Activated naive CD4-positive, alpha-beta T cell treated with anti-CD3 and anti-CD28 coated beads, Interleukin-2, amount 50 U/mL, for 24 hours (primary cell): Measurements from ENCODE around the gene DNAJB13.

ENCODE experiments used
- H3K27ac Mint-ChIP-seq: one replicate; pipeline ENCODE4 v1.8.0; 2021; ENCODE audit warnings: mild to moderate bottlenecking, mixed read lengths
- H3K27me3 Mint-ChIP-seq: one replicate; pipeline ENCODE4 v1.8.0; 2021; ENCODE audit warnings: mixed read lengths
- H3K36me3 Mint-ChIP-seq: one replicate; pipeline ENCODE4 v1.8.0; 2021; ENCODE audit warnings: mixed read lengths
- H3K4me1 Mint-ChIP-seq: one replicate; pipeline ENCODE4 v1.8.0; 2021; ENCODE audit warnings: mixed read lengths
- H3K4me3 Mint-ChIP-seq: one replicate; pipeline ENCODE4 v1.8.0; 2021; ENCODE audit warnings: mild to moderate bottlenecking, mixed read lengths
- H3K9me3 Mint-ChIP-seq: one replicate; pipeline ENCODE4 v1.8.0; 2021; ENCODE audit warnings: mixed read lengths

DNAJB13 gene

DNA sequence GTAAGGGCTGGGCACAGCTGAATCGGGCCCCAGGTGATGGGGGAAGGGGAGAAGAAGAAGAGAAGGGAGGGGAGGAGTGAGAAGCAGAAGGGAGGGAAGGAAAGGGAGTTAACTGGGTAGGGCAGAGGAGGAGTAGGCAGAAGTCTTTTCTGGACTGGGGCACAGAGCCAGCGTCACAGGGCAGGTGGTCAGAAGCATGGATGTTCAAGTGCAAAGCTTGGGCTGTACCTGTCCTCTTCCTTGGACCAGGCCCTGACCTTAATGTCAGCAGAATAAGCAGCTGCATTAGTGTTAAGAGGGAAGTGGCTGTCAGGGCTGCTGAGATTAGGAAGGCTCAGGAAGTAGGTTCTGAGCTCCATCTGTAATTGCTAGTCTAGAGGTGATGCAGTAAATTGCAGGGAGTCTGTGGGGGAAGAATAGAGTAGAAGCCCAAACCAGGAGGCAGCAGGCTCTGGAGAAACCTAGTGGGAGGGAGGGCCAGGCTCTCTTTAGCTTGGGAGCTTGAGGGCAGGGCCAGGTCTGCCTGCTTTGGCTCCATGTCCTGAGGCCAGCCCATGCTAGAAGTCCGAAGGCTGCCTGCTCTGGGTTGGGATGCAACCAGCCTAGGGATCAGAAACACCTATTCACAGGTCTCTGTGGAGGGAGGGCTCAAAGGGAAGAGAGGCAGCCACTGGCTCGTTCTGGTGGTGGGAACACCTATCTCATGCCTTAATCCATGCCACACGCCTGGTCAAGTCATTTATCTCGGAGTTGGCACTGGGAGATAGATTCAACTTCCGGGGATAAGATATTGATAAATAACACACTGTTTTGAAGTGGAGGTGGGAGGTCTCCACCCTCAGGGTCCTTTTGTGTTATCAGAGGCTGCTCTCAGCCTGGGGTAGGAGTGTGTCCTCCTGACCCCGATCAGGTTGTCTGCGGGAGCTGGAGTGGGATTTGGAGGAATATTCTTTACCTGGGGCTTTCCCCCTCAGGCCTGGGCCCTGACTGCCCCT lies 59.8 kb downstream of the DNAJB13 start:
- Mint-ChIP-seq H3K27me3 (no peaks in the 10 kb centered on the region), H3K36me3 (peaks cover 2% of the 10 kb centered on the region), H3K4me1 (peaks cover 91% of the 10 kb centered on the region), H3K9me3 (no peaks in the 10 kb centered on the region), H3K27ac (peak overlapping the region; percentile 92), H3K4me3 (peak overlapping the region; percentile 65)

- H3K4me3 Mint-ChIP-seq, result peak overlapping the region; percentile 65
- H3K4me1 Mint-ChIP-seq, result peaks cover 90% of the 10 kb centered on the region
- peak overlapping the region; percentile 92 for H3K27ac Mint-ChIP-seq
- no peaks in the 10 kb centered on the region for H3K27me3 Mint-ChIP-seq
- H3K36me3 Mint-ChIP-seq, result peaks cover 7% of the 10 kb centered on the region
- no peaks in the 10 kb centered on the region for H3K9me3 Mint-ChIP-seq
These were observed 60.7 kb downstream of the DNAJB13 start for GRCh38 chr11:74011360-74012073.

DNA sequence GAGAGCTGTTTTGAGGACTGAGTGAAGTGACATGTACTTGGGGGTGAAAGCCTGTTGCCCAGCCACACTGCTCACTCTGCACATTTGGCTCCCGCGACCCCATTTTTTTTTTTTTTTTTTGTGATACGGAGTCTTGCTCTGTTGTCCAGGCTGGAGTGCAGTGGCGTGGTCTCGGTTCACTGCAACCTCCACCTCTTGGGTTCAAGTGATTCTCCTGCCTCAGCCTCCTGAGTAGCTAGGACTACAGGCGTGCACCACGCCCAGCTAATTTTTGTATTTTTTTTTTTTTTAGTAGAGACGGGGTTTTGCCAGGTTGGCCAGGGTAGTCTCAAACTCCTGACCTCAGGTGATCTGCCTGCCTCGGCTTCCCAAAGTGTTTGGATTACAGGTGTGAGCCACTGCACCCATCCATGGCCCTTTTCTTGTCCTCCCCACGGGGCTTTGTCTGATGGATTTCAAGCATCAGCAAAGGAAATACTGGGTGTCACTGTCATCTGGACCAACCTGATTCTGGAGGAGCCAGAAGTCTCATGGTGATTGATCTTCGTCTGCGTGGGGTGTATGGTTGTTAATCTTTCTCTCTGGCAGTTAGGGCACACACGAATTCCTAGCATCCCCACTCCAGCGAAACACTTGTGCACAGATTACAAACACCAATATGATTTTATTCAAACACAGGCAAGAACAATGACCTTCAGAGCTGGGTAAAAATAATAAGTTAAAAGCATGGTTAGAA lies 61.4 kb downstream of the DNAJB13 start:
- Mint-ChIP-seq H3K4me1 (peaks cover 91% of the 10 kb centered on the region), H3K27ac (peak overlapping the region; percentile 35), H3K9me3 (no peaks in the 10 kb centered on the region), H3K4me3 (peak overlapping the region; percentile 64), H3K36me3 (peaks cover 14% of the 10 kb centered on the region), H3K27me3 (no peaks in the 10 kb centered on the region)

DNA sequence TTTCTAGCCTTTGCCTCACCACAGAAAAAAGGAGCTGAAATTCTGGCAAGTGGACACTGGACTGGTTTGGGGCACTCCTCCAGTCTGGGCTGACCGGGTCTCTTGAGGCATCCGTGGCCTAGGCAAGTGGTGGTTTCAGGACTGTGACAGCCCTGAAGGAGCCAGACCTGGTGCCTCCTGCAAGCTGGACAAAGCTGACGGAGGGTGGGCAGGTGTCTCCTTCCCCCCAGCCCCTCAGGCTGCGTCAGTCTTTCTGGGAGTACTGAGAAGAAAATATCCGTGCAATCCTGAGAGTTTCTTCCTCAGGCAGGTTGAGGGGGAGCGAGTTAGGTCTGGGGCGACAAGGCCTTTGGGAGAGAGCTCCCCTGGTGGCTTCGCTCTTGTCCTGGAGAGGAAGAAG lies 62.3 kb downstream of the DNAJB13 start:
- peaks cover 14% of the 10 kb centered on the region for H3K36me3 Mint-ChIP-seq
- no peak overlapping the region for H3K4me3 Mint-ChIP-seq
- no peak overlapping the region for H3K27ac Mint-ChIP-seq
- peaks cover 83% of the 10 kb centered on the region for H3K4me1 Mint-ChIP-seq
- H3K27me3 Mint-ChIP-seq, result no peaks in the 10 kb centered on the region
- H3K9me3 Mint-ChIP-seq, result no peaks in the 10 kb centered on the region

DNA sequence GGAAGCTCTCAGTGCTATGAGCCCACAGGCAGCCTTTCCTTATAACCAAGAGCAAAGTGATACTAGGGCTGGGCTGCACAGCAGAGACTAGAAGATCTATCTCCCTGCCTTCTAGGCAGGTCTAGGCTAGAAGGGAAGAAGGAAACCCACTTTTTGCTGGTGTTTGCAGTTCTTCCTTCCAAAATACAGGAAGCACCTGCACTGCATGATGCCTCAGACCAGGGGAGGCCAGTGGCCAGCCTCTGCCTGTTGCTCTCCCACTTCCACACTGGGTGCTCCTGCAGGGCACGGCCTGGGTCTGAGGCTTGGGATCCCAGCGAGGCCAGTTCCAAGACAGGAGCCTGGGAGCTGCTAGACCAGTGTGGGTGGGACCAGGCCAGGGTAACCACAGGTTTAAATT lies 64.1 kb downstream of the DNAJB13 start:
- Mint-ChIP-seq H3K36me3 (peaks cover 14% of the 10 kb centered on the region), H3K4me1 (peaks cover 68% of the 10 kb centered on the region), H3K4me3 (no peak overlapping the region), H3K9me3 (no peaks in the 10 kb centered on the region), H3K27ac (peak overlapping the region; percentile 59), H3K27me3 (no peaks in the 10 kb centered on the region)

- H3K27ac Mint-ChIP-seq, result peak overlapping the region; percentile 1
- no peaks in the 10 kb centered on the region for H3K9me3 Mint-ChIP-seq
These were observed 65.3 kb downstream of the DNAJB13 start for GRCh38 chr11:74015919-74016684.

DNA sequence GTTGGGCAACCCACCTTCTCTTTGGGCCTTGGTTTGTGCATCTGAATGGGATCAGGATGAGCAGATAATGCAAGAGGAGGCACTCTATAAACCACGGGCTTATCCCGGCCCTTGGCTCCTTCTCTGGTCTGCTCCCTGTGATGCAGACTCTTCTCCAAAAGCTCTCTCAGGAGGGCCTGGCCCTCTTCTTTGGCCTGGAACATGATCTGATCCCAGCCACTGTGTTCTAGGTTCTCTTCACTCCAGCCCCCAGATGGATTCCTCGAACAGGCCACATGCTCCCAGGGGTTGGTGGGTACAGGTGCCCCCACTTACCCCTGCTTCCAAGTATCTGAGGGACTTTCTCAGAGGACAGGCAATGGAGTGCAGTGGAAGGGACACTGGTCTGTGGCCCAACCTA lies 66.8 kb downstream of the DNAJB13 start:
- Mint-ChIP-seq H3K9me3 (no peaks in the 10 kb centered on the region), H3K4me3 (no peak overlapping the region), H3K36me3 (peaks cover 14% of the 10 kb centered on the region), H3K4me1 (peaks cover 41% of the 10 kb centered on the region), H3K27me3 (no peaks in the 10 kb centered on the region), H3K27ac (no peak overlapping the region)

More at GRCh38 chr11:74015919-74016684, 65.3 kb downstream of the DNAJB13 start:
- no peaks in the 10 kb centered on the region for H3K27me3 Mint-ChIP-seq
- peaks cover 56% of the 10 kb centered on the region for H3K4me1 Mint-ChIP-seq
- H3K36me3 Mint-ChIP-seq, result peaks cover 14% of the 10 kb centered on the region
- no peak overlapping the region for H3K4me3 Mint-ChIP-seq

DNA sequence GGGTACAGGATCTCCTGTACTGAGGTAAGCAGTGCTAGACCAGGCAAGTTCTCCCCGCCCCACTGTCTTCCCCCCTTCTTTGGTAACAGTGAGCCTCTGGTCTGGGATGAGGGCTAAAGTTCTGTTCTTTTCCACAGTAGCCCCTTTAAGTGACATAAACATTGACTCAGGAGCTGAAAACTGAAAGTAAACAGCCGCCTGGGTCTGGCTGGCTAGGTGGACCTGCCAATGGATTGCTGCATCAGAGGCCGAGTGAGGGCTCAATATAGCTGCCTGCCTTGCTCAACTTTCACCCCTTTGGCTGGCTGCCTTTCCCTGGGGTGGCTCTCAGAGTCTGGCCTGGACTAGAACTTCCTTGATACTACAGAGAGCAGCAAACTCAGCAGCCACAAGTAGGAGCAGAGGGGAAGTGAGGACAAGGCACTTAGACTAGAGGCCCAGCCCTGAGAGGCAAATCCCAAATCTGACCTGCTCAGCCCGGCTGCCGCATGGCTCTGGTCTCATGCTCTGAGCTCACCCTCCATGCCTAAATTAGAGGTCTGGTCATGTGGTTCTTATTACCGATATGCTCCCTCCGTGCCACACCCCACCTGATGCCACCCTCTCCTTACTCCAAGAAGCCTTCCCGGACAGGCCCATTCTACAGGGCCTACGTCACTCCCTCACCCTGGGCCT lies 67.6 kb downstream of the DNAJB13 start:
- H3K4me3 Mint-ChIP-seq, result no peak overlapping the region
- H3K27me3 Mint-ChIP-seq, result no peaks in the 10 kb centered on the region
- H3K27ac Mint-ChIP-seq, result no peak overlapping the region

GRCh38 chr11:74019104-74019738 lies 68.4 kb downstream of the DNAJB13 start:
- H3K4me3 Mint-ChIP-seq, result no peak overlapping the region
- H3K4me1 Mint-ChIP-seq, result peaks cover 35% of the 10 kb centered on the region
- H3K27me3 Mint-ChIP-seq, result no peaks in the 10 kb centered on the region
- H3K27ac Mint-ChIP-seq, result no peak overlapping the region
- no peaks in the 10 kb centered on the region for H3K9me3 Mint-ChIP-seq
- H3K36me3 Mint-ChIP-seq, result peaks cover 20% of the 10 kb centered on the region

More for the DNA sequence above, 67.6 kb downstream of the DNAJB13 start:
- peaks cover 36% of the 10 kb centered on the region for H3K4me1 Mint-ChIP-seq
- no peaks in the 10 kb centered on the region for H3K9me3 Mint-ChIP-seq
- peaks cover 16% of the 10 kb centered on the region for H3K36me3 Mint-ChIP-seq

DNA sequence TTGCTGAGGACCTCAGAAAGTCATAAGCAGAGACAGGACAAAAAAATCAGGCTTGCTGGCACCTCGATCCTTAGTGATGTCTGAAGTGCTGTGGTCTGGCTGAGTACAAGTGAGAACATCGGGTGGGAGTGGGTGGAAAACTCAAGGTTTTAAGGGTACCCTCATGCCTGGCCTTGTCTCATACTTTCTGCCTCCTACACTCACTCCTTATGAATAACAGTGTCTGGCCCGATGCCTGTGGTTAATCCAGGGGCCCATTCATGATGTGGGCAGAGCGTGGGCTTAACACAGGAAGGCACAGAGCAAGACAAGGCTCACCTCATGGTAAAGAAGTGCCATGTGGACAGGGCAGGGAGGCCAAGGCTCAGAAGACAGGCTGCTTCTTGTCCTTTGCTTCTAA lies 69.0 kb downstream of the DNAJB13 start:
- Mint-ChIP-seq H3K36me3 (peaks cover 20% of the 10 kb centered on the region), H3K9me3 (no peaks in the 10 kb centered on the region), H3K27ac (peak overlapping the region; percentile 23), H3K27me3 (no peaks in the 10 kb centered on the region), H3K4me1 (peaks cover 29% of the 10 kb centered on the region), H3K4me3 (no peak overlapping the region)
